Amniotic stem cell (primary cell): ENCODE measurements around the gene TMEM132D.

ENCODE experiments used
- DNase-seq: peaks from one replicate; lab custom pipeline; 2025; lab: John Stamatoyannopoulos, UW

Gene TMEM132D

GRCh38 chr12:129179941-129180553 is 723.8 kb downstream of the TMEM132D start:
- no peak for DNase-seq

- DNase-seq = no peak
Measured at GRCh38 chr12:129169928-129170327, 733.9 kb downstream of the TMEM132D start.

- no peak for DNase-seq
Measured at GRCh38 chr12:129163861-129164260, 740.0 kb downstream of the TMEM132D start.

- DNase-seq = no peak
Measured at GRCh38 chr12:129163461-129163860, 740.4 kb downstream of the TMEM132D start.

- no peak for DNase-seq
Measured at GRCh38 chr12:129162805-129163204, 741.0 kb downstream of the TMEM132D start.

GRCh38 chr12:129161511-129161910 is 742.3 kb downstream of the TMEM132D start:
- DNase-seq = no peak

- DNase-seq = no peak
Measured at GRCh38 chr12:129160282-129160681, 743.5 kb downstream of the TMEM132D start.

- DNase-seq = no peak
Measured at GRCh38 chr12:129152351-129153104, 751.3 kb downstream of the TMEM132D start.

- no peak for DNase-seq
Measured at GRCh38 chr12:129150721-129151120, 753.1 kb downstream of the TMEM132D start.

- DNase-seq = no peak
Measured at GRCh38 chr12:129145381-129145780, 758.4 kb downstream of the TMEM132D start.

- no peak for DNase-seq
Measured at GRCh38 chr12:129138776-129139175, 765.0 kb downstream of the TMEM132D start.

- no peak for DNase-seq
Measured at GRCh38 chr12:129136694-129137325, 767.0 kb downstream of the TMEM132D start.

GRCh38 chr12:129127771-129128170 is 776.1 kb downstream of the TMEM132D start:
- DNase-seq = no peak

GRCh38 chr12:129127211-129127610 is 776.6 kb downstream of the TMEM132D start:
- no peak for DNase-seq

- DNase-seq = no peak
Measured at GRCh38 chr12:129119537-129119936, 784.3 kb downstream of the TMEM132D start.

- no peak for DNase-seq
Measured at GRCh38 chr12:129115558-129115957, 788.3 kb downstream of the TMEM132D start.

- no peak for DNase-seq
Measured at GRCh38 chr12:129110575-129110974, 793.2 kb downstream of the TMEM132D start.

GRCh38 chr12:129109174-129110001 is 794.4 kb downstream of the TMEM132D start:
- DNase-seq = no peak

- DNase-seq = no peak
Measured at GRCh38 chr12:129106772-129107171, 797.1 kb downstream of the TMEM132D start.

- no peak for DNase-seq
Measured at GRCh38 chr12:129103231-129103630, 800.6 kb downstream of the TMEM132D start.

- no peak for DNase-seq
Measured at GRCh38 chr12:129102233-129102632, 801.6 kb downstream of the TMEM132D start.

GRCh38 chr12:129101816-129102215 is 802.0 kb downstream of the TMEM132D start:
- no peak for DNase-seq
